OCI-LY7 (cell line): Measurements from ENCODE around the gene MPC1.

Source experiments
- EZH2phosphoT487 ChIP-seq: fragments of 200-600 bp; sonication (generic); IDR thresholded peaks from 2 replicates; pipeline ENCODE4 v1.6.1; 2018; ENCODE audit warnings: low read depth, borderline replicate concordance, mild to moderate bottlenecking, mixed run types, antibody characterized with exemption, low read length, moderate library complexity, mixed read lengths
- TF ChIP-seq, protein P1 (sequence below): fragments of 200-600 bp; sonication (generic); conservative IDR thresholded peaks from 2 replicates; pipeline ENCODE4 v1.5.1; 2014; ENCODE audit warnings: mild to moderate bottlenecking, antibody characterized with exemption, low read length, moderate library complexity, mixed read lengths

DNA sequence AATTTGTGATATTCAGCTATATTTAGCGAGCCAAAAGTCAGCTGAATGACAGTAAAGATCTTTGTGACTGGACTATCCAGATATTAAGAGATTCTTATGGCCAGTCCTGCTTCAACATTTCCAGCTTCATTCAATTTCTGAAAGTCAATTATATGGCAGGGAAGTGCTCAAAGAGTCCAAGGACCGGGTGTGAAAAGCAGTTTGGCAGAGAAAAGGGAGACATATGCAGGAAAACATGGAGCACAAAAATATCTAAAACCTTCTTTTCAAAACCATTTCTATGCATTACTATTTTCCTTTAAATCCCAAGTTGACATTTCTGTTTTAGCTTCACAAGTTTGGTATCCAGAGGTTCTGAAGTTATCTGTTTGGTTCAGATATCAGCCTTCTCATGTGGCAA, 5.0 kb downstream of the MPC1 start:
- TF ChIP-seq, protein P1, sequence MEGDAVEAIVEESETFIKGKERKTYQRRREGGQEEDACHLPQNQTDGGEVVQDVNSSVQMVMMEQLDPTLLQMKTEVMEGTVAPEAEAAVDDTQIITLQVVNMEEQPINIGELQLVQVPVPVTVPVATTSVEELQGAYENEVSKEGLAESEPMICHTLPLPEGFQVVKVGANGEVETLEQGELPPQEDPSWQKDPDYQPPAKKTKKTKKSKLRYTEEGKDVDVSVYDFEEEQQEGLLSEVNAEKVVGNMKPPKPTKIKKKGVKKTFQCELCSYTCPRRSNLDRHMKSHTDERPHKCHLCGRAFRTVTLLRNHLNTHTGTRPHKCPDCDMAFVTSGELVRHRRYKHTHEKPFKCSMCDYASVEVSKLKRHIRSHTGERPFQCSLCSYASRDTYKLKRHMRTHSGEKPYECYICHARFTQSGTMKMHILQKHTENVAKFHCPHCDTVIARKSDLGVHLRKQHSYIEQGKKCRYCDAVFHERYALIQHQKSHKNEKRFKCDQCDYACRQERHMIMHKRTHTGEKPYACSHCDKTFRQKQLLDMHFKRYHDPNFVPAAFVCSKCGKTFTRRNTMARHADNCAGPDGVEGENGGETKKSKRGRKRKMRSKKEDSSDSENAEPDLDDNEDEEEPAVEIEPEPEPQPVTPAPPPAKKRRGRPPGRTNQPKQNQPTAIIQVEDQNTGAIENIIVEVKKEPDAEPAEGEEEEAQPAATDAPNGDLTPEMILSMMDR, result no peak
- no peak for TF ChIP-seq EZH2phosphoT487
